ENCODE results near the gene LAMA5. TPM values are rescaled to one million over a fixed set of nuclear protein-coding genes. Genes with fewer than 3 reads are reported as not detected.

LAMA5 gene
- total RNA-seq, 2 experiments from 2014 or later: 0.16 to 0.78 TPM

DNA sequence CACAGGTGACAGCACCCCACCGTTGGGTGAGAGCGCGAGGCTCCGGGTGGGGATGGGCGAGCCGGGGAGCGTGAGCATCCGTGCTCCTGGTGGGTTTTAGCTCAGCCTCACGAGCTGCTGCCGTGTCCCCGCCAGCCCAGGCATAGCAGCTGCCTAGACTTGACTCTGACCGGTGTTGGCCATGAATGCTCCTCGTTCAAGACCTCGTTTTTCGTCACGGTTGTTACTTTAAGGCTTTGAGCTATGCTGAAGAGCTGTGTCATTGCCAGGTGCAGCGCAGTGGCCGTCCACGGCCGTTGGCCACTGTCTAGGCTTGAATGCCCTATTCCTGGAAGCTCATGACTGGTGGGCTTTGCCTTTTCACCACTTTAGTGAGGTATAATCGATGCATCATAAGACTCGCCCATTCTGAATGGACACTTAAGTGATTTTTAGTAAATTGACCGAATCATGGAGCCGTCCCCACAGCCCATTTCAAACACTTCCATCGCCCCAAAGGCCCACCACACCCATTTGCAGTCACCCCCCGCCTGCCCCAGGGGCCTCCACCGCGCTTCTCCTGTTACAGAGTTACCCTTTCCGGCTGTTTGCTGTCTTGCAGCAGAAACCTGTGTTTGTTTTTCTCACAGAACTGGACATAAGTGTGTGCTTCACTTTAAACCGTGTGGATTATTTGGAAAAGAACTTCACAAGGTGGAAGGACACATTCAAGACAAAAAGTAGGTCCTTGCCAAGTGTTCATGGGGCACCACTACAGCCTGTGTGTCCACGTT, 85.8 kb downstream of the LAMA5 start:
- intact Hi-C loops (cut with DNase I, micrococcal nuclease): no loop called here
- no peak overlapping the region for H3K4me3 Mint-ChIP-seq
- H3K36me3 ChIP-seq (ENCODE audit: insufficient read depth, low read length): peaks cover 70% of the 10 kb centered on the region
- no peak for DNase-seq
- CTCF ChIA-PET: no interaction called here
- H3K27me3 Mint-ChIP-seq: no peaks in the 10 kb centered on the region
- H3K36me3 Mint-ChIP-seq (ENCODE audit: low read depth): peaks cover 78% of the 10 kb centered on the region
- H3K27ac Mint-ChIP-seq: no peak overlapping the region
- POLR2A ChIA-PET: no interaction called here
- H3K9me3 ChIP-seq (ENCODE audit: control insufficient read depth in 1 of 2, insufficient read depth in 1 of 2, low read length in 2 of 2): no peaks in the 10 kb centered on the region
- ATAC-seq (ENCODE audit: poor library complexity): no peak
- H3K9me3 Mint-ChIP-seq: no peaks in the 10 kb centered on the region
- no peak for TF ChIP-seq CTCF (IDR thresholded peaks at IDR 0.05)
- H3K4me1 Mint-ChIP-seq (ENCODE audit: low read depth): no peaks in the 10 kb centered on the region
- no peaks in the 10 kb centered on the region for H3K4me1 ChIP-seq (ENCODE audit: insufficient read depth, low read length)
- no peak overlapping the region for H3K27ac ChIP-seq (ENCODE audit: low read depth in 1 of 2, low read length in 2 of 2)
- no peak overlapping the region for H3K4me3 ChIP-seq (ENCODE audit: low read length)
- H3K27me3 ChIP-seq (ENCODE audit: control insufficient read depth in 1 of 2, insufficient read depth in 2 of 2, low read length in 2 of 2): no peaks in the 10 kb centered on the region

- CTCF ChIA-PET: no interaction called here
- H3K9me3 ChIP-seq (ENCODE audit: control insufficient read depth in 1 of 2, insufficient read depth in 1 of 2, low read length in 2 of 2): no peaks in the 10 kb centered on the region
- H3K36me3 ChIP-seq (ENCODE audit: insufficient read depth, low read length): peaks cover 63% of the 10 kb centered on the region
- no peak overlapping the region for H3K4me3 Mint-ChIP-seq
- TF ChIP-seq CTCF (IDR thresholded peaks at IDR 0.05): no peak
- H3K4me1 Mint-ChIP-seq (ENCODE audit: low read depth): no peaks in the 10 kb centered on the region
- H3K4me1 ChIP-seq (ENCODE audit: insufficient read depth, low read length): no peaks in the 10 kb centered on the region
- intact Hi-C loops (cut with DNase I, micrococcal nuclease): no loop called here
- H3K36me3 Mint-ChIP-seq (ENCODE audit: low read depth): peaks cover 84% of the 10 kb centered on the region
- no peaks in the 10 kb centered on the region for H3K9me3 Mint-ChIP-seq
- H3K4me3 ChIP-seq (ENCODE audit: low read length): no peak overlapping the region
- no peaks in the 10 kb centered on the region for H3K27me3 ChIP-seq (ENCODE audit: control insufficient read depth in 1 of 2, insufficient read depth in 2 of 2, low read length in 2 of 2)
- H3K27ac Mint-ChIP-seq: no peak overlapping the region
- no peaks in the 10 kb centered on the region for H3K27me3 Mint-ChIP-seq
- H3K27ac ChIP-seq (ENCODE audit: low read depth in 1 of 2, low read length in 2 of 2): no peak overlapping the region
- no peak for DNase-seq
- no peak for ATAC-seq (ENCODE audit: poor library complexity)
- POLR2A ChIA-PET: no interaction called here
Observed at GRCh38 chr20:62280303-62280702, 86.8 kb downstream of the LAMA5 start.

DNA sequence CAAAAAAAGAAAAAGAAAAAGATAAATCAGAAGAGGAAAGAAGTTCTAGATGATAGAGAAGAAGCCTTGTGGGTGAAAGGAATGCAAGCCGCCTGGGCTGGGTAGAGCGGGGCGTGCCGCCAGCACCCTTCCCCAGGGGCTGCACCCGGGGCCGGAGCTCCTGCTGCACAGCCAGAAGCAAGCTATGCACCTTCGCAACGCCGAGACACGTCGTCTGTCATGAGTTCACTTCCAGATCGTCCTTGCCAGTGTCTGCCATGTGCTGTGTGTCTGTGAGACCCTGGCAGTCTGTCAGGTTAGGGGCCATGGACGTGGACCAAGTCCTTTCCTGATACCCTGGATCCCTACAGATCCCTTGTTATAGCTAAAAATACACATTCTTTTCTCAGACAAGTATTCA, 89.9 kb downstream of the LAMA5 start:
- Mint-ChIP-seq H3K36me3 (ENCODE audit: low read depth) (peaks cover 87% of the 10 kb centered on the region), H3K27ac (no peak overlapping the region), H3K4me1 (ENCODE audit: low read depth) (no peaks in the 10 kb centered on the region), H3K4me3 (no peak overlapping the region), H3K9me3 (no peaks in the 10 kb centered on the region), H3K27me3 (no peaks in the 10 kb centered on the region)
- Histone ChIP-seq H3K27ac (ENCODE audit: low read depth in 1 of 2, low read length in 2 of 2) (no peak overlapping the region), H3K4me1 (ENCODE audit: insufficient read depth, low read length) (no peaks in the 10 kb centered on the region), H3K4me3 (ENCODE audit: low read length) (no peak overlapping the region), H3K27me3 (ENCODE audit: control insufficient read depth in 1 of 2, insufficient read depth in 2 of 2, low read length in 2 of 2) (no peaks in the 10 kb centered on the region), H3K9me3 (ENCODE audit: control insufficient read depth in 1 of 2, insufficient read depth in 1 of 2, low read length in 2 of 2) (no peaks in the 10 kb centered on the region), H3K36me3 (ENCODE audit: insufficient read depth, low read length) (peaks cover 70% of the 10 kb centered on the region)
- ATAC-seq (ENCODE audit: poor library complexity) (no peak), DNase-seq (no peak)
- TF ChIP-seq CTCF (IDR thresholded peaks at IDR 0.05): no peak
- POLR2A ChIA-PET: no interaction called here
- CTCF ChIA-PET: no interaction called here
- intact Hi-C loops (cut with DNase I, micrococcal nuclease): no loop called here
